GM18498 (cell line): ENCODE data around the gene ARHGAP15.
A peak's percentile ranks its signal among the peaks of the same experiment; 100 is the strongest.

Experiments used
- ATAC-seq: cut with Tn5 transposase; IDR thresholded peaks from one replicate; pipeline ENCODE4 v1.9.1; 2021; ENCODE audit warnings: mild to moderate bottlenecking, moderate library complexity; ENCODE audit not compliant: unreplicated experiment

Gene ARHGAP15

DNA sequence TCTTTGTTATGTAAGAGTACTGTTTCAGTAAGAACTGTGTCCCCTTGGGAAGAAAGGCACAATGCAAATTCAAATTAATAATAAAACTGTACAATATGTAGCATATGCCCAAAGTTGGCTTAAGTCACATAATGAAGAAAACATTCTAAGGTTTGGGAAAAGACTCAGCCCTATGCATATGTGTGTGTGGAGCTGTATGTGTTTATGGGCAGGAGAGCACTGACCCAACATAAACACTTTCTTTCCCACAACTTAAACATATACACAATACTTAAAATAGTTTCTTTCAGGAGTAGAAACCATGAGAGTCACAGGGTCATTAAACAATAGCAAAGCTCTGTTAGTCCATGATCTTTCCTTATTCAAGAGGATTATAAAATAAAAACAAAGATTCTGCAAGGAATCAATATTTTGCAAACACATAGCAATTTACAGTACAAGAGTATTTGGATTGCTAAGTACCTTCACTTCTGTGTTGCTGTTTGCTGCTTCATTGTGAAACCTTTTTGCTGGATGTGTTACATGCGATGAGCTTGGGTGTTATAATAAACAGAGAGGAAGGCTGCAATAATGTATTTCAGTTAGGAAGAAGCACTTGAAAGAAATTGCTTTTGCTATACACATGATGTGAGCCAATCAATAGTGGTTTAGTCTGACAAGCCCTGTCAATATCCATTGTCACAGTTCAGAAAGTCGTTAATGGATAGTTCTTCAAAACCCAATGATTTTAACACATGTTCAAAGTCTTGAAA, 347.3 kb downstream of the ARHGAP15 start:
- ATAC-seq = peak; percentile 52

DNA sequence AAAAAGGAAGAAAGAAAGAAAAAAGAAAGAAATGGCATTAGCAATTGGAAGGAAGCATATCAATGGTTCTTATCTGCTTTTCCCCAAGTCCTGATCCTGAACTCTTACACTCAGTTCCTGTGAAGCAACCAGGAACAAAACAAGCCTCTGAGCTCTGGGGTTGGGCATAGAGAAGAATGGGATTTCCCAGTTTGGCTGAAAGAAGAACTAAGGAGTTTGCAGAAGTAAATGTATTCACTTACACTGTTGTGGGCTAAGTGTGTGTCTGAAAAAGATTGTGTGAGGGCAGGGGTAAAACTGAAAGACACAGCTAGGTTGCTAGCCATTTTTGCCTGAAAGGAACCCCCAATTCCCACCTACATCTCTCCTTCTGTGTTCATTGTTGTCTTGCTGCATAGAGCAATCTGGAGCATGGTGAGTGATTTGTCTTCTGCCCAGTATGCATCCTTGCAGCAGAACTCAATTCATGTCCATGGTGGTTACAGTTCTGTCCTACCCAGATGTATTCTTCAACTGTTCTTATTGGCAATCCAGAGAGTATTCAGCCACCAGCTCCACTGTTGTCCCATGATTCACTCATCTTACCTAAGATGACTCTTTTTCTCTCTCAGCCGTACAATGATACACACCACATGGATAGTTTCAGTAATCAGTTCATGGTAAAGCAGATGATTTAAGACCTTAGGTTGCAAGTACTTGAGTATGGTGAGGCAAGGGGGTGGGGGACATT, 348.7 kb downstream of the ARHGAP15 start:
- ATAC-seq = no peak

DNA sequence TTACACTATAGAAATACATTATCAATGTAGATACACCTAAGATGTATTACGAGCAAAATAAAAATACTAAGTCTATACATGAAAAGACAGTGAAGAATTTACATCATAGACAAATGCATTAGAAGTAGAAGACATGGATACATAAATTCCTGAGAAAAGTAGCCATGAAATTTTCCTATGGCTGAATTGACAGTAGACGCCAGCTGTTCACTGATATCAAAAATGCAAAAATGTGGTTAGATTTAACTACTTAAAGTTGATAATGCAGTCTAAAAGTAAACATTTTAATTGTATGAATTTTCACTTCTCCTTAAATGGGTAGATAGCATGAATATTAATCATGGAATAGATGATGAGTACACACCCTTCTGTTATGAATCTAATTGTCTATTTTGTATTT, 350.9 kb downstream of the ARHGAP15 start:
- ATAC-seq = no peak

- ATAC-seq = no peak
Measured at GRCh38 chr2:143480601-143481236, 351.5 kb downstream of the ARHGAP15 start.

DNA sequence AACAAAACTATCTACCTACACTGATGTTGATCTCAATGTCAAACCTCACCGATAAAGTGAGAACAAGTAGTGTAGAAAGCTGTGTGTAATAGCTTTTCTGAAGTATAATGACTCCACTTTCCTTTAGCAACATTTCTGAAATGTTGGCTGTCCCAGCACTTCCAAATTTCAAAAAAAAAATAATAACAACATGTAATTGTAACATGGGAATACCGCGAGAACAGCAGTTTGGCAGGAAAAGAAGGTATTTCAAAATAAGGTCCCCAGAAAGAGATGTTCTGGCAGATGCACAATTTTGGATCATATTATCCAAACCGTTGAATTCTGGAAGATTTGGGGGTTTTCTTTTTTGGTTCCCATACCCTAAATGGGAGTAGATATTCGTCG, 352.0 kb downstream of the ARHGAP15 start:
- no peak for ATAC-seq

DNA sequence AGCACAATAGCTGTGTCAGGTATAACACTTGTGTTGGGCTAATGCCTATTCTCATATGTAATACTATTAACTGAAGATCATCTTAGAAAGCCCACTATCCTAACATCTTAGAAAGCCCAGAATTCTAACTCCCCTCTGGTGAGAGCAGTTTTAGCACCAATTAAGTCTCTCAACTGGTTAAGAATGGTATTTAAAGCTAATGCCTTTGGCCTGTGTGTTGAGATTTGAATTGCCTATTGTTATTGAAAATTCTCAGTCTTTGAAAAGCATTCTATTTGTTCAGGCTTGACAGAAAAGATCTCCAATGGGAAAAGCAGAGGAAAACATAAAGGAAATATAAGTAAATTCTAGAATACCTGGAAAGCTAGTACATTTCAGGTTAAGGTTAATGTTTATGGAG, 352.5 kb downstream of the ARHGAP15 start:
- no peak for ATAC-seq

DNA sequence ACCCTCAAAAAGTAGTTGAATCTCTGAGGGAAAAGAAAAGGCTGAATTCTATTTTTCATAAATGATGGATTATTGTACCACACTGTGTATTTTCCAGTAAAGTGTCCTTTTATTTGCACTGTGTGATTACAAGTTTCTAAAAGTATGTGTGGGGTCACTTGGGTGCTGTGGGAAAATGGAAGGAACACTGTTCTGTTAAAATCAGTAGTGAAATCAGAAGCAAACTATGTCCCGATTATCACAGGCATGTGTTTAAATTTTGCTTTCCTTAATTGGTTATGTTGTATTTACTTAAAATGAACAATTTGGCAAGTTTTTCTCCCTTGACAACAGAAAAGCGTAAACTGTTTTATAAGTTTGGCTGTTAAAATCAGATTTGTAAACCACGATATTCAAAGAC, 353.1 kb downstream of the ARHGAP15 start:
- ATAC-seq = no peak

GRCh38 chr2:143482771-143483170, 353.6 kb downstream of the ARHGAP15 start:
- no peak for ATAC-seq

DNA sequence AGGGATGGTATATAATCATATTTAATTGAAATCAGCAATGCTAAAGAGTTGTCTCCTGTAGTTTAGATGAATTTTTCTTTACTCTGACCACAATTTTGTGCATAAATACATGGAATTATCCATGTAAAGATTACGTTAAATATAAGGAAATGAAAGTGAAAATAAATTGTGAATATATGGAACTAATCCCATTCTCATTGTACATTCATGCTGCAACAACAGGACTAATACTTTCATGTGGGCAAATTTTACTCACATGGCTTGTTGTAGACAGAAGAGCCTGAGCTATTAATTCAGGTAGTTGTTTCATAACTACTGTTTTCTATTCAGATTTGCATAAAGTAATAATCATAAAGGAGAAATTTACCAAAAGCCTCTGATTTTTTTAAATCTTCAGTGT, 357.8 kb downstream of the ARHGAP15 start:
- ATAC-seq = no peak

GRCh38 chr2:143489145-143489544, 359.9 kb downstream of the ARHGAP15 start:
- ATAC-seq = no peak

GRCh38 chr2:143491131-143491530, 361.9 kb downstream of the ARHGAP15 start:
- no peak for ATAC-seq

- ATAC-seq = no peak
Measured at GRCh38 chr2:143493339-143493738, 364.1 kb downstream of the ARHGAP15 start.

DNA sequence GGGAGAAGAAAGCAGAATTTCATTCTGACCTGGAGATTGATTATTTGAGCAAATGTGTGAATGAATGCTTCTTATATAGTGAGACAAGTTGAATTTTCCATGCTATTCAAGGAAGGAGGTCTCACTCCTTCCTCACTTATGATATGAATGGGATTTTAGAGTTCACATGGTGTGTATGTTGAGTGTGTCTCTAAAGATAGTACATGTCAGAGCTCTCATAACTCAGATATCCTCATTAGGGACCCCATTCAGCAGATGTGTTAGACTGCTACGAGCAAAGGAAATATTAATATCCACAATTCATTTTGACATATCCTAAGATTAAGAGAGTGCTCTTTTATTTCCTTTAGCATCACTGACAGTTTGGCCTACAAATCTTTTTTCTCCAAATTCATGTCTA, 368.5 kb downstream of the ARHGAP15 start:
- ATAC-seq = no peak

DNA sequence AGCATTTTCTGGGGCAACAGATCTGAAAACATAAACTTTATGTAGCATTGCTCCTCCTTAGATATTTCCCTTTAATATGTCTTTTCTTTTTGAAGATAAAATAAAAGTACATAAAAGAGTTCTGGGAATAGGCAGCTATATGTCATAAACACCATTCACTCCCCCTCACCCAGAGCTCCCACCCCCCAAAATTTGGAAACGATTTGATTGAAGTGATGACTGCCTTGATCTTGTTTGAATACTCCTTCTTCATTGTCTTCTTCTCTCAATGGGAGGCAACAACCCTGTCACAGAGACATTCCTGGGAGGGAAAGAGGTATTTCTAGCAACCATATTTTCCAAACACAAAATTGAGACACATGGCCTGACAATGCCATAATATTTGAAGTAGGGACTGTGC, 369.3 kb downstream of the ARHGAP15 start:
- ATAC-seq = no peak

- ATAC-seq = no peak
Measured at GRCh38 chr2:143499061-143499460, 369.8 kb downstream of the ARHGAP15 start.

- no peak for ATAC-seq
Measured at GRCh38 chr2:143501106-143501676, 372.0 kb downstream of the ARHGAP15 start.

GRCh38 chr2:143503280-143503679, 374.1 kb downstream of the ARHGAP15 start:
- ATAC-seq = no peak

DNA sequence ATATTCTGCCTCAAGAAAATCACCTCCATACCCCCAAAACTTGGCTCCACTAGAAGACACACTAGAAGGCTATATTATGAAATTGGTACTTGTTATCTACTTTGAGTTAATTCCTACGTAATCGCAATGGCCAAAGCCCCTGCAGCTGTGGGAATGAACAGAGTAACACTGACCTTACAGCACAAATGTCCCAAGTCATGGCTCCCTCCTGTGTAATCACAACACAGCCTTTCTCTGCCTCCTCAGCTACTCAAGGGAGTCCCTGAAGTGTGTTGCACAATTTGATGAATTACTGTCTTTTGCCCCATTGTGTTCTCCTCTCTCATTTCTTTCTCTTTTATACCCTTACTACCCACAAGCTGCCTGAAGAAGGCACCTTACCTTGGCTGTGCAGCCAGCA, 375.2 kb downstream of the ARHGAP15 start:
- ATAC-seq = no peak

DNA sequence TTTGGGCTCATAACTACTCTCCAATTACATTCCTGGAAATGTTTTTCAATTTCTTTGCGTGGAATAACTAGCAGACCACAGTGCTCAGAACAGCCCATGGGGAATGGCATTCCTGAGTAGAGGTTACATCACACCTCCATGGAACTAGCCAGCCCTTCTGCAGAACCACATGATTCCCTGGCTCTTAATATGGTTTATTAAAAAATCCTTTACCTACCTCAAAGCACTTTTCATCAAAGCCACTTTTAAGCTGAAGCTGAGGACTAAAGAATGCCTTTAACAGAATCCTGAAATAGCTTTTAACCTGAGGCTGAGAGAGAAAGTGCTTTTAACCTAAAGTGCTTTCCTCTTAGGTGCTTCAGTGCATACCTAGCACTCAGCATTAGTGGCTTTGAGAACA, 376.3 kb downstream of the ARHGAP15 start:
- no peak for ATAC-seq

DNA sequence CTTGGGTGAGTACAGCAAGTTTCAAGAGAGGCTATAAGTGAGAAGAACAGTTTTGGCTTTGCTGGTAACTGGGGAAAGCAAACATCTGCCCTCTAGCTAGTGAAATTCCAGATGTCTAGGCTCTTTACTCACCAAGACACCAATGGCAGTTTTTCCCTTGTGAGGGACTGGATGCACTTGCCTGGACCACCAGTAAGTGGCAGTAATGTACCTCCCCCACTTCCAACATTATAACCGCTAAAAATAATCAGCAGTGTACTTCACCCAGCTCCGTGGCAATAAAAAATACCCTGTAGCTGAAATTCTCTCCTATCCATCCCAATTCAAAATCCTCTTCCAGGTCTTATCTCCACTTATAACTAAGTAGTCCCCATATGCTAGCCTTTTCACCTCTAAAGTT, 383.9 kb downstream of the ARHGAP15 start:
- ATAC-seq = peak; percentile 72

- no peak for ATAC-seq
Measured at GRCh38 chr2:143514413-143514812, 385.2 kb downstream of the ARHGAP15 start.

- ATAC-seq = no peak
Measured at GRCh38 chr2:143515318-143515717, 386.1 kb downstream of the ARHGAP15 start.
